Left lung (tissue), 10 donors: Measurements from ENCODE around the gene CIB4. TPM values are rescaled to one million over a fixed set of nuclear protein-coding genes. Genes with fewer than 3 reads are reported as not detected.

Experiments used
- ATAC-seq: fragments of 200-7000 bp; cut with Tn5 transposase; one replicate; pipeline ENCODE4 v1.9.1; 2020; ENCODE audit warnings: moderate library complexity
- DNase-seq, 4 donors: peaks; one replicate each; pipeline ENCODE4 v3.0.0-alpha.2; 2013 to 2020
- H3K27ac ChIP-seq, 2 donors: fragments of 200-600 bp; sonication (generic) in 1 of 2; one replicate each; pipeline versions ENCODE4 v1.5.0 to v1.8.0; 2020 to 2021
- H3K27me3 ChIP-seq, 2 donors: fragments of 200-600 bp; sonication (generic) in 1 of 2; one replicate each; pipeline versions ENCODE4 v1.5.0 to v1.8.0; 2020 to 2021
- H3K36me3 ChIP-seq, 2 donors: fragments of 200-600 bp; sonication (generic) in 1 of 2; one replicate each; pipeline versions ENCODE4 v1.5.0 to v1.8.0; 2020 to 2021
- H3K4me1 ChIP-seq, 2 donors: fragments of 200-600 bp; one replicate each; pipeline ENCODE4 v1.8.0; 2021
- H3K4me3 ChIP-seq, 2 donors: fragments of 200-600 bp; sonication (generic) in 1 of 2; one replicate each; pipeline versions ENCODE4 v1.5.0 to v1.8.0; 2020 to 2021; ENCODE audit warnings: mild to moderate bottlenecking in 1 of 2
- H3K9me3 ChIP-seq, 2 donors: fragments of 200-600 bp; sonication (generic) in 1 of 2; one replicate each; pipeline versions ENCODE4 v1.5.0 to v1.8.0; 2020 to 2021
- CTCF ChIP-seq, 2 donors: fragments of 200-600 bp; sonication (generic) in 1 of 2; IDR thresholded peaks; one replicate each; pipeline versions ENCODE4 v1.5.0 to v1.8.0; 2021; ENCODE audit warnings: antibody characterized with exemption in 2 of 2
- intact Hi-C, 2 donors: fragments of 100-400 bp; cut with DNase I; formaldehyde crosslinking; loops; one replicate each; pipeline versions ENCODE4 v1.11.2 to v1.14.2; 2022
- polyA plus RNA-seq, 6 donors: library from polyadenylated mRNA; unstranded; fragments of 120-200 nt; gene quantifications; one replicate each; pipeline ENCODE4 v1.2.1, GENCODE V29; 2013; ENCODE audit not compliant: insufficient read length in 6 of 6
- total RNA-seq, 2 donors: library from RNA; stranded (reverse); fragmentation: NEBNext Ultra II Directional; extraction: Animal tissue kit (Norgen Biotek cat#: 25700); gene quantifications; one replicate each; pipeline ENCODE4 v1.2.1, GENCODE V29; 2021
- donor health status: DM: no; HTN: yes; CAD: no.
- donor health status: DM: no; HTN: no; CAD: no.

CIB4 gene
- total and polyA plus RNA-seq, 8 donors, result 1.0 to 2.4 (median 1.8) TPM; not detected in 2

GRCh38 chr2:26620031-26620605, 21.0 kb downstream of the CIB4 start:
- Histone ChIP-seq H3K4me3 (no peak overlapping the region), H3K4me1 (peaks cover 0 to 7% of the 10 kb centered on the region in 2 donors), H3K9me3 (no peaks in the 10 kb centered on the region), H3K27ac (no peak overlapping the region), H3K36me3 (no peaks in the 10 kb centered on the region), H3K27me3 (peaks cover 0 to 9% of the 10 kb centered on the region in 2 donors)
- no peak for ATAC-seq
- DNase-seq, result no peak
- intact Hi-C loops, result no loop called here
- TF ChIP-seq CTCF (IDR thresholded peaks at IDR 0.05), result no peak

- ATAC-seq (no peak), DNase-seq (no peak)
- H3K27ac ChIP-seq, result no peak overlapping the region
- peaks cover 0 to 9% of the 10 kb centered on the region in 2 donors for H3K27me3 ChIP-seq
- no peaks in the 10 kb centered on the region for H3K36me3 ChIP-seq
- no peaks in the 10 kb centered on the region for H3K9me3 ChIP-seq
- no peak for TF ChIP-seq CTCF (IDR thresholded peaks at IDR 0.05)
- intact Hi-C loops, result no loop called here
- peaks cover 5 to 13% of the 10 kb centered on the region in 2 donors for H3K4me1 ChIP-seq
- H3K4me3 ChIP-seq, result no peak overlapping the region
These were observed 21.6 kb downstream of the CIB4 start for GRCh38 chr2:26619521-26619951.

- intact Hi-C loops, result no loop called here
- Histone ChIP-seq H3K4me3 (no peak overlapping the region), H3K27me3 (peaks cover 0 to 9% of the 10 kb centered on the region in 2 donors), H3K9me3 (no peaks in the 10 kb centered on the region), H3K27ac (no peak overlapping the region), H3K36me3 (no peaks in the 10 kb centered on the region), H3K4me1 (peaks cover 7 to 17% of the 10 kb centered on the region in 2 donors)
- ATAC-seq (no peak), DNase-seq (no peak)
- TF ChIP-seq CTCF (IDR thresholded peaks at IDR 0.05), result no peak
These were observed 22.1 kb downstream of the CIB4 start for GRCh38 chr2:26619096-26619495.

- intact Hi-C loops, result no loop called here
- no peak for ATAC-seq
- Histone ChIP-seq H3K4me1 (peaks cover 7 to 22% of the 10 kb centered on the region in 2 donors), H3K9me3 (no peaks in the 10 kb centered on the region), H3K4me3 (no peak overlapping the region), H3K36me3 (no peaks in the 10 kb centered on the region), H3K27me3 (peaks cover 0 to 9% of the 10 kb centered on the region in 2 donors), H3K27ac (no peak overlapping the region)
- DNase-seq, result no peak
- TF ChIP-seq CTCF (IDR thresholded peaks at IDR 0.05), result no peak
These were observed 22.6 kb downstream of the CIB4 start for GRCh38 chr2:26618611-26619010.

GRCh38 chr2:26617588-26618083, 23.5 kb downstream of the CIB4 start:
- Histone ChIP-seq H3K36me3 (no peaks in the 10 kb centered on the region), H3K9me3 (no peaks in the 10 kb centered on the region), H3K27ac (no peak overlapping the region), H3K27me3 (peaks cover 0 to 9% of the 10 kb centered on the region in 2 donors), H3K4me3 (no peak overlapping the region), H3K4me1 (peaks cover 7 to 26% of the 10 kb centered on the region in 2 donors)
- ATAC-seq (no peak), DNase-seq (no peak)
- TF ChIP-seq CTCF (IDR thresholded peaks at IDR 0.05), result no peak
- intact Hi-C loops, result no loop called here
